ENCODE results near the gene ZNF343. TPM values are rescaled to one million over a fixed set of nuclear protein-coding genes. Genes with fewer than 3 reads are reported as not detected.
A peak's percentile ranks its signal among the peaks of the same experiment; 100 is the strongest.

ZNF343 gene
- total RNA-seq, 1 experiment from 2014 or later = 14.9 TPM

DNA sequence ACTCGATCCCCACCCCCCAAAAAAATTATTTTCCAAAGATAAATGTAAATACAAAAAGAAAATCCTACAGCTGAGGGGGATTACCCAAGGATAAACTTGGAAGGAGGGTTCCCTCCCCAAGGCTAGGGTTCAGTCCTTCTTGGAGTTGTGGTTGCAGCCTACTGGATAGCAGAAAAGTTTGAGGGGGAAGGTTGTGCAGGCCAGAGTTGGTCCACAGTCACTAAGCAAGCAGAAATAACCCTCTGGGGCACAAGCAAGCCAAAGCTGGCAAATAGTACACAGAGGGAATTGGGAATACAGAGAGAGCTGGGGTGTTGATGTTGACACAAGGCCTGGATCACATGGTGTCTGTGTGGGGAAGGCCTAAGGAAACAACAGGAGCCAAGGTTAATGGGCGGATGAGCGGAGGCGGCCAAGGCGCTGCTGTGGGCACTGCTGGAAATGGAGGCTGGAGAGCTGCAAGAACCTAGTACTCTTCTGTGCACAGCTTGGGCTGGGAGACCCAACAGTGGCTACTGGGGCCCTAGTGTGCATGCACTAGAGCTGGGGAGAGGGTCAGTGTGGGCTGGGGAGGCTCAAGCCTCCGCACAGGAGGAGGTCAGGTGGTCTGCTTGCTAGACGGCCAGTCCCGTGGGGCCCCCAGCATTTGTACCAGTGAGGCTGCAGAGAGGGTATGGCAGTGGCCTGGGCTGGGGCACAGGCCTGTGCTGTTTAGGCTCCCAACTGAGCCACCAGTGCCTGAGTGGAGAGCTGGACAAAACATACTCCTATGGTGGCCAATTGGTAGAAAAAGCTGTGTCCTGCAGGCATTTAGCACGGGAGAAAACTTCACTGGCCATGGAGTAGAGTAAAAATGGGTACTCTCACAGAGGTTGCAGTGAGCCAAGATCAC, 32.6 kb downstream of the ZNF343 start:
- DNase-seq (ENCODE audit: extremely low read depth, low read depth) = no peak

DNA sequence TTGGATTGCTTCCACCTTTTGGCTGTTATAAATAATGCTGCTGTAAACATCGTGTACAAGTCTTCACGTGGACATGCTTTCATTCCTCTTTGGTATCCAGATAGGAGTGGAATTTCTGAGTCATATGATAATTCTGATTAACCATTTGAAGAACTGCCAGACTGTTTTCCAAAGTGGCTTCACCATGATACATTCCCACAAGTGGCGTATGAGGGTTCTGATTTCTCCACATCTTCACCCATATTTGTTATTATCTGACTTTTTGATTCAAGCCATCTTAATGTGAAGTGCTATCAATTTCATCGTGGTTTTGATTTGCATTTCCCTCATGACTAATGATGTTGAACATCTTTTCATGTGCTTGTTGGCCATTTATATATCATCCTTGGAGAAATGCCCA, 35.2 kb downstream of the ZNF343 start:
- DNase-seq (ENCODE audit: extremely low read depth, low read depth) = no peak

DNA sequence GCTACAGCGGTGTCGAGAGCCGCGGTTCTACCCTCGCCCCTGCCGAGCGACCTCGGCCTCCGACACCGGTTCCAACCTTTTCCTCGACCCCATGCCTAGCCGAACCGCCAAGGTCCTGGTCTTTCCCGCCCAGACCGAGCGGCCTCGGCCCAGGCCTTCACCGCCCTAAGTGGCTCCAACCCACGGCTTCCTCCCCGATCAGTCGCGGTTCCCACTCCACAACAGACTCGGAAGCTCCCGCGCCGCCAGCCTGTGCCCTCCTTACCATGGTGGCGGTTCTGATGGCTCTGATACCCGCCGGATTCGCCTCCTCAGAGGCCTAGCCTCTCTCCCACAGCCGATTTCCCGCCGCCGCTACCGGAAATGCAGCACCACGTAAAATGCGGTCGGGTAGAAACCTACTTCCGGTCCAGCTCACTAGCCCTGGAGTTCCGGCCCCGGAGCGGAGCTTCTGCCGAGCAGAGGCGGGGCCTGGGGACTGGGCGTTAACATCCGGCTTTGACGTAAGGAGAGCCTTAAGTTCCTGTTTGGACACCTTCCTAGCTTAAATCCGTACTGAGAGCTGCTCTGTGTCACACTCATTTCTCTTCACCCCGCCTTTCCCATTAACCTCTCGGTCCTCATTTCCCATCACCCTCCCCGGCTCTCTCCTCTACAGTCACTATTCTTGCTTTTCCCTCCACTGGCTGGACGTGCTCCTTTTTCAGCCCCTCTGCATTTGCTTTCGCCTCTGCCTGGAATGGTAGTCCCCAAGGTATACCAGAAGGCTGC, 38.1 kb downstream of the ZNF343 start, which contains the start of gene SNRPB:
Gene SNRPB, minus strand, starts transcription at position 367 of the 771 bp plus-strand sequence. Its CDS starts 99 bp downstream, at position 268.
- DNase-seq (ENCODE audit: extremely low read depth, low read depth) = peak; percentile 98

DNA sequence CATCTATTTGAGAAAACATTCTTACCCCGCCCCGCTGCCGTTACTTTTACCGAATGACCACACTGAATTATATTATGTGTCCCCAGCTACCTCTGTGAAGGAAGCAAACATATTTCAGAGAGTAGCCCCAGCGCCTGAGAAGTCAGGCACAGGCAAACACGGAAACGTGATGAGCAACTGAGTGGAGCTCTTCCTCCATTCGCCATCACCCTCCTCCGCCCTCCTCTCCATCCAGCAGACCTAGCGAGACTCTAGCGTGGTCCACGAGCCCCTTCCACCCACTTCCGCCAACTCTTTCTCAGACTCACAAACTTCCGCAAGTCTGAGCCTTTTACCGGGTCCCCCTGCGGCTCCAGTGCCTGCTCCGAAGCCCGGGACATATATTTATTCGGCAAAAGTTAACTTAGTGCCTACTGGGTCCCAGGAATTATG, 38.7 kb downstream of the ZNF343 start:
- DNase-seq (ENCODE audit: extremely low read depth, low read depth) = no peak

DNA sequence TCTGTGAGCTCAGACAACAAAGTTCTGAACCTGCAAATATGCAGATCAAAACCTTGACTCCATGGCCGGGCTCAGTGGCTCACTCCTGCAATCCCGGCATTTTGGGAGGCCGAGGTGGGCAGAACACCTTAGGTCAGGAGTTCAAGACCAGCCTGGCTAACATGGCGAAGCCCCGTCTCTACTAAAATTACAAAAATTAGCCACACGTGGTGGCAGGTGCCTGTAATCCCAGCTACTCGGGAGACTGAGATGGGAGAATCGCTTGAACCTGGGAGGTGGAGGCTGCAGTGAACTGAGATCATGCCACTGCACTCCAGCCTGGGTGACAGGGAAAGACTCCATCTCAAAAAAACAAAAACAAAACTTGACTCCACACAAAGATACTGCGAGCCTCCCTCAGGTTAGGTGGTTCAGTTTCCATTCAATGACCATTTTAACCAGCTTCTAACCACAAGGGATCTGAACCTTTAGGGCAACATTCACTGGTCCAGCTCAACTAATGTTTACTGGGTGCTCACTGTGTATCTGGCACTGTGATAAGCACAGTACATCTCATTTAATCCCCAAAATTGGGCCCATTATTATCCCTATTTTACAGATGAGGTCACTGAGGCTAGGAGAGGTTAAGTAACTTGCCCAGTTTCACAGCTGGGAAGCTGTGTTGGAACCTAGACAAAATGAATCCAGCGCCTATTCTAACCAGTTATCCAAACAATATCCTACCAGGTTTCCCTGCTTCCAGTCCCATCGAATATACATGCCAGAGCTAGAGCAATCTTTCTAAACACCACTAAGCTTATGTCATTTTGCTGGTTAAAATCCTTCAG, 39.9 kb downstream of the ZNF343 start:
- DNase-seq (ENCODE audit: extremely low read depth, low read depth) = no peak

DNA sequence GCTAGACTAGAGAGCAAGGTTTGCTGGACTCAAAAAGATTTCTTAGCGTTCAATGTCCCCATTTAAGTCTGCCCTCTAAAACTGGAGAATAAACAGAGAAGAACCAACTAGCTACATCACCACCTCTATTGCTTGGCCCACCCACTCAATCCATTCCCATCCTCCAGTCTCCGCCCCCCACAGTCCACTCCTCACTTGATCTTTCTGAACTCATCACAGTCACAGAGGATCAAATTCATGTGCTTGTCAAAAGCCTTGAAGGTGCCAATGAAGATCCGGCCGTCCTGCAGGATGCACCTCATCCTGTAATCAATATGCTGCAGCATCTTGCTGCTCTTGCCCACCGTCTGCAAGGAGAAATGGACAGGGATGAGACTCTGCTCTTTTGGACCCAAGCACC, 41.3 kb downstream of the ZNF343 start:
- DNase-seq (ENCODE audit: extremely low read depth, low read depth) = no peak

DNA sequence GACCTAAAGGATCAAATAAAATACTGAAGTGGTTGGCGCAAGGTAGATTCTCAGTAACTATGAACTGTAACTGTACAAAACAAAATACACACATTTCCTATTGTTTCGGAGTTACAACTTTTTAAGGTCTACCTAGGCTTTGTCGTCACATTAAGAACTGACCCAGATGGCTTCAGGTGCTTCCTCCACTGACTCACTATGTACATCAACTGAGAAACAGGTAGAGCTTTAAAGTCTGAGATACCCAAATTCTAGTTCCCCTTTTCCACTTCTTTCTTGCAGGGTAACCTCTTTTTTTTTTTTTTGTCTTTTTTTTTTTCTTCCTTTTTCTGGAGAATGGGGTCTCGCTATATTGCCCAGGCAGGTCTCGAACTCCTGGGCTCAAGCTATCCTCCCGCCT, 43.6 kb downstream of the ZNF343 start:
- no peak for DNase-seq (ENCODE audit: extremely low read depth, low read depth)

DNA sequence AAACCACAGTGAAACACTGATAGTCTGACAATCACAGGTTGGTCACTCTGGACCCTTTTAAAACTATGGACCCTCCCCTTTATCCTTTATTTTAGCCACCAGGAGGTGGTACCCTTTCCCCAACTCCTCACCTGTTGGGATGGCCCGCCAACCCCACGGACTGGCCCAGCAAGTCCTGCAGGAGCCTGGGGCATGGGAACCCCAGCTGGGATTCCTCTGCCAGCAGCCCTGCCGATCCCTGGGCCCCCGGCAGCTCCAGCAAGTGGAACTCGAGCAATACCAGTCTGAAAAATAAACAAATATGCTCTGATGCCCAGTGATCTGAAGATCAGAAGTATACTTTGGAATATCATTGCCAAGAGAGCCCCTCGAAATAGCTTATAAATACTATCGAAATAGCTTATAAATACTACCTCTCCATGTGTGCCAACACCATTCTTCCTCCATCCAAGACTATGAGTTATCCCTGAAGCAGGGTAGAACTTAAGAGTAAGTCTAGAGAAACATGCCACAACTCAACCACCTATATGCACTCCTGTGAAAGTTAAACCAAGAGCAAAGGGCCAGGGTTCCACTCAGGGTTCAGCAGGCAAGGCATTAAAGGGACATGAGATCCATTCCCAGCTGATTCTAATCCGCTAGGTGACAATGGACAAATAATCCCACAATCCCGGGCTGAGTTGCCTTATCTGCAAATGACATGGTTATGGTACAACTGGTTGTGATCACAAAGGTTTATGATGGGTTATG, 44.9 kb downstream of the ZNF343 start:
- no peak for DNase-seq (ENCODE audit: extremely low read depth, low read depth)

DNA sequence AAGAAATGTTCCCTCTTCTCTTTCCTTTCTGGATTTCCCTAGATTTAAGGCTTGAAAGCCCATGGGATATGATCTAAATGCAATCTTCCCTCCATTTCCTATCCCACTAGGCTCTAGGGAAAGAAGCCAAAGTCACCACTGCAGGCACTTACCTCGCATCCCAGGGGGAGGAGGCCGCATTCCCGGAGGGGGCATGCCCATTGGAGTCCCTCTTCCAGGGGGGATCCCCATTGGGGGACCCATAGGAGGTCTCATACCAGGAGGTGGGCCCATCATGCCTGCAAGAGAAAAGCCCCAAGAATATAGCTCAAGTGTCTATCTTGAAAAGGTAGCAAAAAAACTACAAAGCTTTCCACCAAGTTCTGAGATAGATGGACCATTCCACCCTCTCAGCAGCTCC, 46.2 kb downstream of the ZNF343 start:
- DNase-seq (ENCODE audit: extremely low read depth, low read depth) = no peak

DNA sequence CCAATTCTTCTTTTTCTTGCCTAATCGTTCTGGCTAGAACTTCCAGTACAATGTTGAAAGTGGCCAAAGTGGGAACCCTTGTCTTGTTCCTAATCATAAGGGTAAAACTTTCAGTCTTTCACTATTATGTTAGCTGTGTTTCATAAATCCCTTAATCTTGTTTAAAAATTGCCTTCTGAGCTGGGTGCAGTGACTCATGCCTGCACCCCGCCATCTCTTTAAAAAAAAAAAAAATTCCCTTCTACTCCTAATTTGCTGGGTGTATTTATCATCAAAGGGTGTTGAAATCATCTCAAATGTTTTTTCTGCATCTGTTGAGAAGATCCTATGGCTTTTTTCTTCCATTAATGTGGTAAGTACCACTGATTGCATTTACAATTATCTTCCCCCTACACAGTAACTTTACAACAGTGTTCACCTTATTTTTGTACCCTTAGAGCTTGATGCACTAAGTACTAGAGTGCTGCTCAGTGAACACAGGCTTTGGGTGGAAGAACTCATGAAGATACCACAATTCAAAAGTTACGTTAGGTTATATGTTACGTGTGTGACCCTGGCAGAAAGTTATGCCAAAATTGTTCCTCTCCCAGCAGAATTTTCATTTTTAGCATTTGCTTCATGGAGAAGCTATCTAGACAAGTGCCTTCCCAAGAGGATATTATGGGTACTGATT, 47.8 kb downstream of the ZNF343 start:
- no peak for DNase-seq (ENCODE audit: extremely low read depth, low read depth)

DNA sequence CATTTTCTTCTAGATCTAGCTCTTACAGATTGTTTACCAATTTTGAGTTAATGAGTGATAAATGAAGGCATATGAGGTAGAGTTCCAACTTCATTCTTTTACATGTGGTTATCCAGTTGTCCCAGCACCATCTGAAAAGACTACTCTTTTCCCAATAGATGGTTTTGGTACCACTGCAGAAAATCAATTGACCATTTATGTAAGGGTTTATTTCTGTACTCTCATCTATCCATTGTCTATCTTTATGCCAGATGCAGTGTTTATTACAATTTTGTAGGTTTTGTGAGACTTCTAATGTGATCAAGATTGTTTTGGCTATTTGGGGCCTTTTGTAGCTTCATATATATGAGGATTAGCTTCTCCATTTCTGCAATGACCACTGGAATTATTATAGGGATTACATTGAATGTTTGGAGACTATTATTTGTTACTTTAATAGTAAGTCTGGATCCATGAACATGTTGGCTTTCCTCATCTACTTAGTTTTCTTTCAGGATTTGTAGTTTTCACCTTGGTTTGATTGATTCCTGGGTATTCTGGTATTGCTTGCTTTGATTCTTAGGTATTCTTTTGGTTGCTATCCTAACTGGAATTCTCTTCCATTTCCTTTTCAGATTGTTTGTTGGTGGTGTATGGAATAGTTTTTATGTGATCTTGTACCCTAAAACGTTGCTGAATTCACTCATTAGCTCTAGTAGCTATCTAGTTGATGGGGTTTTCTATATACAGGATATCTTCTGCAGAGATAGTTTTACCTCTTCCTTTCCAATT, 48.5 kb downstream of the ZNF343 start:
- no peak for DNase-seq (ENCODE audit: extremely low read depth, low read depth)

DNA sequence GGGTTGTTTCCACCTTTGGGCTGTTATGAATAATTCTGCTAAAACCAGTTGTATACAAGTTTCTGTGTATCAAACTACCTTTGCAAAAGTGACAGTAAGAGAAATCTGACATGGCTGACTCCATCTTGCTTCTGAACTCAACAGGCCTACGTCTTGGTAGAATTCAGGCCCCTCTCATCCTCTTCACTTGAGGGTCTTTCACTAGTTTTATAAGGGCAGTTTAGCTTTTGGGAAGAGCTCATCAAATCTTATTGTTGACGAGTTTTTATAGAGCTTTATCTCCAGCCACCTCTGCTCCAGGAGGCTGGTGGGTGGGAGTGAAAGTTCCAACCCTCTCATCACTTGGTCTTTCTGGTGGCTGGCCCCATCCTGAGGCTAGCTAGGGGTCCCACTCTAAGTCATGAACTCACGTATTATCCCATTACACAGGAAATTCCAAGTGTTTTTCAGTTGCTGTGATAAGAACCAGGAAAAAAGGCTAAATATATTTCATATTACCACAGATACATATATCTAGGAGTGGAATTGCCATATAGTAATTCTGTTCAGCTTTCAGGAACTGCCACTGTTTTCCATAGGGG, 49.7 kb downstream of the ZNF343 start:
- DNase-seq (ENCODE audit: extremely low read depth, low read depth) = no peak

DNA sequence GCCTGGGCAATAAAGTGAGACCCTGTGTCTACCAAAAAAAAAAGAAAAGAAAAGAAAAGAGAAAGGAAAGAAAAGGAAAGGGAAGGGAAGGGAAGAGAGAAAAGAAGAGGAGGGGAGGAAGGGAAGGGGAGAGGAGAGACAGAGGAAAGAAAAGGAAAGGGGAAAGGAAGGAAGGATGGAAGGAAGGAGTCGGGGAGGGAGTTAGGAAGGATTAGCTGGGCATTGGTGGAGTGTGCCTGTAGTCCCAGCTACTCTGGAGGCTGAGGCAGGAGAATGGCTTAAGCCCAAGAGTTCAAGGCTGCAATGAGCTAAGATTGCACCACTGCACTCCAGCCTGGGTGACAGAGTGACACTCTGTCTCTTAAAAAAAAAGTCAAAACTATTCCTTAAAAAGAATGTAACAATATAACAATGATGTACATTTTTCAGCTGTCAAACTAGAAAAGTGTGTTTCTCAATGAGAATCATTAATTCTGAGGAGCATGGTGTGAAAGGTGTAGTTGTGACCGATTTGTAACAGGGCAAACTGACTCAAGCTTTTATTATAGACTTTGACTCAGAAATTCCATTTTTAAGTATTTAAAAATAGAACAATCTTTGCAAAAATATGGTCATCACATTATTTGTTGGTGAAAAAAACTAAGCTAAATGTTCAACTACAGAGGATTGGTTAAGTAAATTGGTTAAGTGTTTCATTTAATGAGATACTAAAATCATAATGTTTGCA, 52.8 kb downstream of the ZNF343 start:
- no peak for DNase-seq (ENCODE audit: extremely low read depth, low read depth)

DNA sequence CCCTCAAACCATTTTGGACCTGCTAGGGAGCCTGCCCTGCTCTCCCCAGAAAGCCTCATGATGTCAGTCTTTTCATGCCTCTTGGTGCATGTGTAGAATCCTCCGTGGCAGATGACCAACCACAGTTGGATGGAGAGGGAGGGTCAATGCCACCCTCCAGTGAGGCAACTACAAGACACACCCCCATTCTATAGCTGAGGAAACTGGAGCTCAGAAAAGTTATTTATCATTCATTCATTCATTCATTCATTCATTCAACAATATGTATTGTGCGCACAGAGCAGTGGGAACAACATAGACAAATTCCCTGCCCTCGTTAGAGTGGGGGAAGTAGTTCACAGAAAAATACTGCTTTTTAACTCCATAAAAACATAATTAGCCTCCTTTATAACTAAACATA, 54.9 kb downstream of the ZNF343 start:
- no peak for DNase-seq (ENCODE audit: extremely low read depth, low read depth)

DNA sequence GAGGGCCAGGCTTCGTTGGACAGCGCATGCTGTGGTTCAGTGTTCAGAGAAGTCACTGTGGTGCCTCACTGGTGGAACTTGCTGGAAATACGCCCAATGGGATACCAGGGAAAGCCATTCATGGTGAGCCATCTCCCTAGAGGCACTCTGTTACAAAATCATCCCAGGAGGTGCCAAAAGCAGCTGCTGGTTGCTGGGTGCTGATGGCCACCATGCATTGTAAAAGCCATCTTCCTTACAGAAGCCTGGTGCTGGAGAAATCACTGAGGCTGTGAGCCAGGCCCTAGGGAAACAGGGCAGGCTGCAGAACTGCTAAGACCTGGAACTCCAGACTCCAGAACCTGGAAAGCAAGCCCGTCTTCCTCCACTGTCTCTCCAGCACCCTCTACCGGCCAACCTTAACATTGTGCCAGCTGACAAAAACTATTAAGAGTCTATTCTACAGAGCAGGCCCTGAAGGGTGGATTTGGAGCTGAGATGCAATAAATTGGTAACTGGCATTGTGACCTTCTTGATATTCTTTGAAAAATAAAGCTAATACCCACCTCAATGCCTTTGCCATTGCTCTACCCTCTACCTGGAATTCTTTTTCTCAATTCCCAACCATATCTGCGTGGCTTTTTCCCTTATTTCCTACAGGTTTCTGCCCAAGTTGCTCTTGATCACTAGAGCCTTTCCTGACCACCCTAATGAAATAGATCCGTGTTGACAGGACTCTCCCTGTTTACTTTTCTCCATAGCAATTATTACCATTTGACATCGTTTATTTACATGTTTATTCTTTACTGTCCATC, 56.6 kb downstream of the ZNF343 start:
- DNase-seq (ENCODE audit: extremely low read depth, low read depth) = peak; percentile 85

DNA sequence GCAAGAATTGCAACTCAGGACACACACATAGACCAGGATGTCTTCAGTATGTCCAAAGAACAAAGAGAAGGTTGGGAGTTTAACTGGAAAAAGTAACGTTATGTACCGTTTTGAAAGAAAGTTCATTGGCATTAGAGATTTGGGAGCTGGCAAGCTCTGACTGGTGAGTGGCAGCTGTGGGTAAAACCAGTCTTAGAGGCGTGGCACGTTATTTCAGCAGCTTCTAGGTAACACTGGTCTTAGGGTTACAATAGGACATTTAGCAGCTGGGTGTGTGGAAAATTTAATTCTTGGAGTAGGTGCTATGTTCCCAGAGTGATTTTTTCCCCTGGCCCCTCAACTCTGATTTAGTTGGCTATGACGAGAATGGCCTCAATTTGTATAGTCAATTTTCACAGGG, 57.3 kb downstream of the ZNF343 start:
- DNase-seq (ENCODE audit: extremely low read depth, low read depth) = no peak

DNA sequence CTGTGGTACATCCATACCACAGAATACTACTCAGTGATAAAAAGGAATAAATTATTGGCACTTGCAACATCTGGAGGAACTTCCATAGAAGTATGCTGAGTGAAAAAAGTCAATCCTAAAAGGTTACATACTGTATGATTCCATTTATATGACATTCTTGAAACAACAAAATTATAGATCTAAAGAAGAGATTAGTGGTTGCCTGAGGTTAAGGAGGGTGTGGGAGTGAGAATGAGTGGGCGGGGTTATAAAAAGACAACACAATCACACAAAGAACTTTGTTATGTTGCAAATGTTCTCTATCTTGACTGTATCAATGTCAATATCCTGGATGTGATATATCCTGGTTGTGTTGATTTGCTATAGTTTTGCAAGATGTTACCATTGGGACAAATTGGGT, 59.3 kb downstream of the ZNF343 start:
- DNase-seq (ENCODE audit: extremely low read depth, low read depth) = no peak
